K562 (cell line): ENCODE data around the gene ALK. TPM values are rescaled to one million over a fixed set of nuclear protein-coding genes. Genes with fewer than 3 reads are reported as not detected.

ENCODE experiments used
- BHLHE40 ChIP-seq: IDR thresholded peaks from 2 replicates; pipeline ENCODE4 v1.6.1; 2011; ENCODE audit warnings: low read length, improper control_type of control experiment
- BRD4 ChIP-seq: fragments of 200-600 bp; sonication (generic); IDR thresholded peaks from 2 replicates; pipeline ENCODE4 v1.6.1; 2017; ENCODE audit warnings: inconsistent platforms
- CEBPB ChIP-seq: fragments of 450-650 bp; IDR thresholded peaks from 2 replicates; pipeline ENCODE4 v1.6.1; 2016; ENCODE audit warnings: missing genetic modification characterization, missing compliant biosample characterization
- ILK ChIP-seq: fragments of 450-650 bp; IDR thresholded peaks from 2 replicates; pipeline ENCODE4 v1.6.1; 2016; ENCODE audit warnings: missing genetic modification characterization, low read depth, mild to moderate bottlenecking, missing compliant biosample characterization, moderate library complexity, borderline replicate concordance
- MAZ ChIP-seq, 2 experiments: fragments of 450-650 bp in 1 of 2; sonication (generic) in 1 of 2; formaldehyde crosslinking; IDR thresholded peaks in 1 of 2; conservative IDR thresholded peaks in 1 of 2; 2 replicates each; pipeline versions ENCODE4 v1.4.0 to v1.5.0; 2020; ENCODE audit warnings: mild to moderate bottlenecking in 1 of 2, missing genetic modification reagents in 1 of 2
- RBM25 ChIP-seq: fragments of 200-400 bp; formaldehyde crosslinking; IDR thresholded peaks from 2 replicates; pipeline ENCODE4 v1.6.1; 2018; ENCODE audit warnings: low read length, low read depth, moderate library complexity; ENCODE audit not compliant: severe bottlenecking
- TRIM24 ChIP-seq, 2 experiments: fragments of 450-650 bp; IDR thresholded peaks; 2 replicates each; pipeline ENCODE4 v1.6.1; 2016
- polyA plus RNA-seq, 8 experiments: library from polyadenylated mRNA; depleted of rRNA in 4 of 8; stranded (reverse) in 5 of 8; unstranded in 3 of 8; fragments of >200 nt; fragmentation: Nextera tagmentation in 2 of 8; fragmentation: Illumina TruSeq in 1 of 8; extraction: Ambion mirVana in 2 of 8; extraction: Trizol in 1 of 8; gene quantifications; 2 replicates each; pipeline versions ENCODE4 v1.2.1 to v1.2.3, GENCODE V29; 2011 to 2014; ENCODE audit warnings: inconsistent platforms in 1 of 8, missing spikeins in 1 of 8
- total RNA-seq, 7 experiments: library from RNA; depleted of rRNA in 6 of 7; stranded (reverse); fragments of >200 nt in 6 of 7; fragmentation: Illumina TruSeq in 2 of 7; extraction: Trizol in 2 of 7; gene quantifications; 2 replicates each; pipeline versions ENCODE4 v1.2.1 to v1.2.3, GENCODE V29; 2011 to 2021; ENCODE audit warnings: low replicate concordance in 1 of 7
- TF ChIP-seq, protein P1 (sequence below), 2 experiments: IDR thresholded peaks in 1 of 2; conservative IDR thresholded peaks in 1 of 2; 2 replicates each; pipeline ENCODE4 v1.6.1; 2016; ENCODE audit warnings: low read depth in 2 of 2, mild to moderate bottlenecking in 1 of 2, missing compliant biosample characterization in 1 of 2, missing genetic modification characterization in 1 of 2, moderate library complexity in 1 of 2
- TF ChIP-seq, protein P2 (sequence below): fragments of 150-350 bp; IDR thresholded peaks from 2 replicates; pipeline ENCODE4 v1.6.1; 2014; ENCODE audit warnings: low read depth, mild to moderate bottlenecking, low read length, borderline replicate concordance

The ALK gene
- total and polyA plus RNA-seq, 9 of the 15 experiments (the other 6 are each of a cell fraction or from before 2014, with no cell fraction given), result not detected

GRCh38 chr2:29400930-29401653, 520.3 kb downstream of the ALK start (continued):
- TF ChIP-seq CEBPB (no peak), TRIM24 (IDR thresholded peaks at IDR 0.05) (no peak), ILK (tag) (no peak), MAZ (CRISPR knock-in tag; conservative IDR thresholded peaks at IDR 0.05 in 1 of 2, IDR thresholded peaks at IDR 0.05 in 1 of 2) (no peak), BHLHE40 (no peak), RBM25 (no peak), BRD4 (no peak)
- TF ChIP-seq, protein P1, sequence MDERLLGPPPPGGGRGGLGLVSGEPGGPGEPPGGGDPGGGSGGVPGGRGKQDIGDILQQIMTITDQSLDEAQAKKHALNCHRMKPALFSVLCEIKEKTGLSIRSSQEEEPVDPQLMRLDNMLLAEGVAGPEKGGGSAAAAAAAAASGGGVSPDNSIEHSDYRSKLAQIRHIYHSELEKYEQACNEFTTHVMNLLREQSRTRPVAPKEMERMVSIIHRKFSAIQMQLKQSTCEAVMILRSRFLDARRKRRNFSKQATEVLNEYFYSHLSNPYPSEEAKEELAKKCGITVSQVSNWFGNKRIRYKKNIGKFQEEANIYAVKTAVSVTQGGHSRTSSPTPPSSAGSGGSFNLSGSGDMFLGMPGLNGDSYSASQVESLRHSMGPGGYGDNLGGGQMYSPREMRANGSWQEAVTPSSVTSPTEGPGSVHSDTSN (CRISPR knock-in tag; IDR thresholded peaks at IDR 0.05; ENCODE audit: low read depth), result no peak
- TF ChIP-seq, protein P1 (tag; conservative IDR thresholded peaks at IDR 0.05; ENCODE audit: low read depth), result no peak
- TF ChIP-seq, protein P2, sequence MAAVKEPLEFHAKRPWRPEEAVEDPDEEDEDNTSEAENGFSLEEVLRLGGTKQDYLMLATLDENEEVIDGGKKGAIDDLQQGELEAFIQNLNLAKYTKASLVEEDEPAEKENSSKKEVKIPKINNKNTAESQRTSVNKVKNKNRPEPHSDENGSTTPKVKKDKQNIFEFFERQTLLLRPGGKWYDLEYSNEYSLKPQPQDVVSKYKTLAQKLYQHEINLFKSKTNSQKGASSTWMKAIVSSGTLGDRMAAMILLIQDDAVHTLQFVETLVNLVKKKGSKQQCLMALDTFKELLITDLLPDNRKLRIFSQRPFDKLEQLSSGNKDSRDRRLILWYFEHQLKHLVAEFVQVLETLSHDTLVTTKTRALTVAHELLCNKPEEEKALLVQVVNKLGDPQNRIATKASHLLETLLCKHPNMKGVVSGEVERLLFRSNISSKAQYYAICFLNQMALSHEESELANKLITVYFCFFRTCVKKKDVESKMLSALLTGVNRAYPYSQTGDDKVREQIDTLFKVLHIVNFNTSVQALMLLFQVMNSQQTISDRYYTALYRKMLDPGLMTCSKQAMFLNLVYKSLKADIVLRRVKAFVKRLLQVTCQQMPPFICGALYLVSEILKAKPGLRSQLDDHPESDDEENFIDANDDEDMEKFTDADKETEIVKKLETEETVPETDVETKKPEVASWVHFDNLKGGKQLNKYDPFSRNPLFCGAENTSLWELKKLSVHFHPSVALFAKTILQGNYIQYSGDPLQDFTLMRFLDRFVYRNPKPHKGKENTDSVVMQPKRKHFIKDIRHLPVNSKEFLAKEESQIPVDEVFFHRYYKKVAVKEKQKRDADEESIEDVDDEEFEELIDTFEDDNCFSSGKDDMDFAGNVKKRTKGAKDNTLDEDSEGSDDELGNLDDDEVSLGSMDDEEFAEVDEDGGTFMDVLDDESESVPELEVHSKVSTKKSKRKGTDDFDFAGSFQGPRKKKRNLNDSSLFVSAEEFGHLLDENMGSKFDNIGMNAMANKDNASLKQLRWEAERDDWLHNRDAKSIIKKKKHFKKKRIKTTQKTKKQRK, result no peak
